Vagina (tissue), 2 donors: ENCODE data around the gene TBL1X. TPM values are rescaled to one million over a fixed set of nuclear protein-coding genes. Genes with fewer than 3 reads are reported as not detected.

Experiments used
- DNase-seq, 2 donors: peaks; one replicate each; pipeline ENCODE4 v3.0.0-alpha.2; 2017; ENCODE audit errors: extremely low spot score in 2 of 2
- H3K27ac ChIP-seq: fragments of 200-600 bp; sonication (generic); one replicate; pipeline ENCODE4 v1.5.1; 2019
- H3K27me3 ChIP-seq: fragments of 200-600 bp; sonication (generic); one replicate; pipeline ENCODE4 v1.5.1; 2019
- H3K36me3 ChIP-seq, 2 donors: fragments of 200-600 bp; sonication (generic); one replicate each; pipeline ENCODE4 v1.5.1; 2017 to 2019
- H3K4me1 ChIP-seq: fragments of 200-600 bp; sonication (generic); one replicate; pipeline ENCODE4 v1.5.1; 2019
- H3K4me3 ChIP-seq, 2 donors: fragments of 200-600 bp; sonication (generic); 1 replicate in 1 of 2; 2 replicates in 1 of 2; pipeline ENCODE4 v1.5.1; 2016 to 2019
- H3K9me3 ChIP-seq: fragments of 200-600 bp; sonication (generic); one replicate; pipeline ENCODE4 v1.5.1; 2019
- CTCF ChIP-seq, 3 experiments: fragments of 450-650 bp in 2 of 3; fragments of 200-600 bp in 1 of 3; sonication (generic) in 1 of 3; IDR thresholded peaks; one replicate each; pipeline ENCODE4 v1.5.1; 2017 to 2019; ENCODE audit warnings: antibody characterized with exemption in 3 of 3, mild to moderate bottlenecking in 2 of 3, moderate library complexity in 2 of 3
- POLR2A ChIP-seq, 2 donors: fragments of 450-650 bp; IDR thresholded peaks; one replicate each; pipeline ENCODE4 v1.6.1; 2017; ENCODE audit warnings: antibody characterized with exemption in 2 of 2, mild to moderate bottlenecking in 2 of 2, moderate library complexity in 2 of 2
- POLR2AphosphoS5 ChIP-seq, 2 donors: sonication (generic); formaldehyde crosslinking; IDR thresholded peaks; one replicate each; pipeline ENCODE4 v1.9.0; 2017; ENCODE audit warnings: antibody characterized with exemption in 2 of 2, mild to moderate bottlenecking in 2 of 2, low read depth in 1 of 2; ENCODE audit not compliant: insufficient read depth in 1 of 2
- intact Hi-C: fragments of 100-400 bp; cut with DNase I; formaldehyde crosslinking; loops from one replicate; pipeline ENCODE4 v1.15.1; 2023
- total RNA-seq: library from RNA; depleted of rRNA; stranded (reverse); fragments of >200 nt; gene quantifications from one replicate; pipeline ENCODE4 v1.2.3, GENCODE V29; 2016

TBL1X gene
- total RNA-seq, 1 donor from 2014 or later: 41.3 TPM

GRCh38 chrX:9704876-9705465 lies 240.1 kb downstream of the TBL1X start:
- Histone ChIP-seq H3K4me1 (no peaks in the 10 kb centered on the region), H3K27me3 (no peaks in the 10 kb centered on the region), H3K9me3 (no peaks in the 10 kb centered on the region), H3K4me3 (no peak overlapping the region), H3K36me3 (peaks cover 0 to 8% of the 10 kb centered on the region in 2 donors), H3K27ac (no peak overlapping the region)
- no peak for DNase-seq
- no peak for TF ChIP-seq POLR2AphosphoS5 (IDR thresholded peaks at IDR 0.05; ENCODE audit: insufficient read depth in 1 of 2, low read depth in 1 of 2)
- no peak for TF ChIP-seq CTCF (IDR thresholded peaks at IDR 0.05)
- no peak for TF ChIP-seq POLR2A (IDR thresholded peaks at IDR 0.05)
- intact Hi-C loops: no loop called here

- H3K4me3 ChIP-seq: no peak overlapping the region
- H3K27ac ChIP-seq: no peak overlapping the region
- intact Hi-C loops: no loop called here
- no peaks in the 10 kb centered on the region for H3K4me1 ChIP-seq
- TF ChIP-seq CTCF (IDR thresholded peaks at IDR 0.05): no peak
- TF ChIP-seq POLR2AphosphoS5 (IDR thresholded peaks at IDR 0.05; ENCODE audit: insufficient read depth in 1 of 2, low read depth in 1 of 2): no peak
- no peak for TF ChIP-seq POLR2A (IDR thresholded peaks at IDR 0.05)
- no peak for DNase-seq
- H3K27me3 ChIP-seq: no peaks in the 10 kb centered on the region
- H3K9me3 ChIP-seq: no peaks in the 10 kb centered on the region
- peaks cover 0 to 14% of the 10 kb centered on the region in 2 donors for H3K36me3 ChIP-seq
Measured at GRCh38 chrX:9706421-9706820, 241.6 kb downstream of the TBL1X start.

- Histone ChIP-seq H3K4me3 (no peak overlapping the region), H3K9me3 (no peaks in the 10 kb centered on the region), H3K27me3 (no peaks in the 10 kb centered on the region), H3K27ac (no peak overlapping the region), H3K36me3 (peaks cover 0 to 21% of the 10 kb centered on the region in 2 donors), H3K4me1 (no peaks in the 10 kb centered on the region)
- TF ChIP-seq POLR2A (IDR thresholded peaks at IDR 0.05) (no peak), POLR2AphosphoS5 (IDR thresholded peaks at IDR 0.05; ENCODE audit: insufficient read depth in 1 of 2, low read depth in 1 of 2) (no peak), CTCF (IDR thresholded peaks at IDR 0.05) (no peak)
- DNase-seq: no peak
- intact Hi-C loops: no loop called here
Measured at GRCh38 chrX:9707306-9708033, 242.6 kb downstream of the TBL1X start.

GRCh38 chrX:9708086-9708485 lies 243.2 kb downstream of the TBL1X start:
- Histone ChIP-seq H3K9me3 (no peaks in the 10 kb centered on the region), H3K36me3 (peaks cover 0 to 21% of the 10 kb centered on the region in 2 donors), H3K27ac (no peak overlapping the region), H3K4me1 (no peaks in the 10 kb centered on the region), H3K27me3 (no peaks in the 10 kb centered on the region), H3K4me3 (no peak overlapping the region)
- no peak for TF ChIP-seq POLR2A (IDR thresholded peaks at IDR 0.05)
- no peak for TF ChIP-seq POLR2AphosphoS5 (IDR thresholded peaks at IDR 0.05; ENCODE audit: insufficient read depth in 1 of 2, low read depth in 1 of 2)
- no peak for TF ChIP-seq CTCF (IDR thresholded peaks at IDR 0.05)
- no peak for DNase-seq
- intact Hi-C loops: no loop called here
